GM21723 (cell line): ENCODE measurements around the gene SPDYE17.
"Not testable (repeated sequence)": the region's sequence is repeated elsewhere in the genome, so short reads cannot be mapped to it uniquely, and the experiment has no call there.

Experiments used
- ATAC-seq: cut with Tn5 transposase; IDR thresholded peaks from one replicate; pipeline ENCODE4 v1.9.1; 2021; ENCODE audit warnings: mild to moderate bottlenecking, moderate library complexity; ENCODE audit not compliant: unreplicated experiment

The SPDYE17 gene, protein sequence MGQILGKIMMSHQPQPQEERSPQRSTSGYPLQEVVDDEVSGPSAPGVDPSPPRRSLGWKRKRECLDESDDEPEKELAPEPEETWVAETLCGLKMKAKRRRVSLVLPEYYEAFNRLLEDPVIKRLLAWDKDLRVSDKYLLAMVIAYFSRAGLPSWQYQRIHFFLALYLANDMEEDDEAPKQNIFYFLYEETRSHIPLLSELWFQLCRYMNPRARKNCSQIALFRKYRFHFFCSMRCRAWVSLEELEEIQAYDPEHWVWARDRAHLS

DNA sequence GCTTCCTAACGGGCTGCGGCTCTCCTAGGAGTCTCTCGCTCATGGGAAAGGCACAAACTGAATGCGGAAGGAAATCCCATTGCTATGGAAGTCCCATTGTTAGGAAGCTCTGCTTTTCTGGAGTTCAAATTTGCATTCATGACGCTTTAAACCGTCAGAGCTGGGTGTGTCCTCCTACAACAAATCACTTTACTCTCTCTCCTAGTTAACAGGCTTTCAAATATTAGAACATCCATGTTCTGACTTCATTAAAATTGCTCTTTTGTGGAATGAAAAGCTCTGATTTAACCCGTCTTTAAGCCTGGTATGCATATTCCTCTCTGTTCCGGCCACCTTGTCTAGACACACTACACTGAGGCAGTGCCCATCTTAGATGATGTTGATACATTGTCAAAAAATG, at the start of gene SPDYE17:
Gene SPDYE17, minus strand, starts transcription at position 101 of the 400 bp plus-strand sequence. CDS start 1,791 bp downstream, outside the sequence.
- not testable (repeated sequence) for ATAC-seq

DNA sequence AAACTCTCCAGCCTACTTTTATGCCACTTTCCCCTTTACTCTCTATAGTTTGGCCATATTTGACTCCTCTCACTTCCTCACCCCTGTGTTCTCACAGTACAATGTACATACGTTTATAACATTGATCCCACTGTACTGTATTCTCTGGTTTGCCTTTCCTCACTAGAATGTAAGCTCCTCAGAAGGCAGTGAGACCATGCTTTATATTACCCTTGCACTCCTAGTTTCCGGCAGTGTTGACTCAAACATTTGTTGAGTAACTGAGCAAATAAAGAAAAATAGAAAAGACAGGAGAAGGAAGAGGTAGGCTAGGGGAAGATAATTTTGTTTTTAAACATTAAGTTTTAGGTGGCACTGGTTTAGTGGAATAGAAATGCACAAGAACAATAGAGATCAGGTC, 48.1 kb upstream of the SPDYE17 start:
- ATAC-seq = not testable (repeated sequence)

DNA sequence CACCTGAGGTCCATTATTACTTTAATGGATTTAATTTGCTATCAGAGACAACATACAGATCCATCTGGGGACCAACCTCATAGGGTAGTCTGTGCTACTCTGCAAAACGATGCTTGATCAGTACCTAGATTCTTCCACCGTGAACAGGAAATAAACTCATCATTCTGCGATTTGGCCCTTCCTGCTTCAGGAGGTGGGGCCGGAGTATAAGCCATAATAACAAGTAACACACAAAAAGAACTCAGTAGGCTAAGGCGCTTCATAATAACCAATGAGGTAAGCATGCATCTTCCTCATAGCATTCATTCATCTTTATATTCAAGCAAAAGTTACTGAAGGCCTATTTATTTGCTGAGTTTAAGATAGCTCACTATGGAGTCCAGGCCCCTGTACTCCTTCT, 47.5 kb upstream of the SPDYE17 start:
- not testable (repeated sequence) for ATAC-seq

DNA sequence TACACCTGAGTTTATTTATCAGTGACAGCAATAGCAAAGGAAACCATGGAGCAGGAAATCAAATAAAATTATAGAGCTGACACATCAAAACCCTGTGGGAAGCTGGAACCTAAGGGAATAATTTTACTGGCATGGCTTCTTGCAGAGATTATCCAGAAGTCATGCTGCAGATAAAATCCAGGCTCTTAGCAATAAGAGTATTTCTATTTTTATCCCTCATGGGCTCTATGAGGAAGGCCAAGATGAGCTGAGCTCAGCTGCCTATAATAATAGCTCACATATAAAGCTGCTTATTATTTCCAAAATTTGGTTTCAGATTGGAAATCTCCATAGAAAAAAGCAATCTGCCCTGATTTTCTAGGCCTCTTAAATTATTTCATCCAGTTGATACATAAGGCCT, 47.0 kb upstream of the SPDYE17 start:
- ATAC-seq = not testable (repeated sequence)

DNA sequence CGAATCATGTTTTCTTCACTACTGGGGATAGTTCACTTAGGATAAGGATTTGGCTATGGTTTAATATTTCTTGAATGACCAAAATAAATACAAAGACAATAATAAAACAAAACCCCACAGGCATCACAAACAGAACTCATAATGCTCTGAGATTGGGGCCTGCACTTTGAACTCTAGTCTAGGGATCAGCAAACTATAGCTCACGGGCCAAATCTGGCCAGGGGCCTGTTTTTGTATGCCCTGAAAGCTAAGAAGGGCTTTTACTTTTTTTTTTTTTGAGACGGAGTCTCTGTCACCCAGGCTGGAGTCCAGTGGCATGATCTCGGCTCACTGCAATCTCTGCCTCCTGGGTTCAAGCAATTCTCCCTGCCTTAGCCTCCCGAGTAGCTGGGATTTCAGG, 44.9 kb upstream of the SPDYE17 start:
- ATAC-seq = not testable (repeated sequence)

DNA sequence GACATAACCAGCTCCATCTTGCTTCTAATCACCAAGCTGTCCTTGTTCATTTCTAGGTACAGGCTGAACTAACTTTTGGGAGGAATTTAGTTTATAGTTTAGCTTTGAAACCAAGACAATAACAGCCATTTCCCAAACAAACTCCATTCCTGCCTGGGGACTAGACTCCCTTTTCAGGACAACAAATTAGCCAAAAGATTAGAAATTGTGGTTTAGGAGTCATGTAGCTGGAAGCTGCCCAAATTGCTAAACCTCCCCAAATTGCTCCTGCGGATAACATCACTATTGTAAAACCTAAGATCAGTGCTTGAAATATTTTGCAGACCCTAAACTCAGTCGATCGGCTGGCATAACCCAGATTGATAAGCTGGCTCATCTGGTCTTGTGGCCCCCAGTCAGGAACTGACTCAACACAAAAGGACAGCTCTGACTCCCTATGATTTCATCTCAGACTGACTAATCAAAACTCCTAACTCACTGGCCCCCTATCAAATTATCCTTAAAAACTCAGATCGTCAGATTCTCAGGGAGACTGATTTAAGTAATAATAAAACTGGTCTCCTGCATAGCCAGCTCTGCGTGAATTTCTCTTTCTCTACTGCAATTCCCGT, 42.7 kb upstream of the SPDYE17 start:
- ATAC-seq = not testable (repeated sequence)

DNA sequence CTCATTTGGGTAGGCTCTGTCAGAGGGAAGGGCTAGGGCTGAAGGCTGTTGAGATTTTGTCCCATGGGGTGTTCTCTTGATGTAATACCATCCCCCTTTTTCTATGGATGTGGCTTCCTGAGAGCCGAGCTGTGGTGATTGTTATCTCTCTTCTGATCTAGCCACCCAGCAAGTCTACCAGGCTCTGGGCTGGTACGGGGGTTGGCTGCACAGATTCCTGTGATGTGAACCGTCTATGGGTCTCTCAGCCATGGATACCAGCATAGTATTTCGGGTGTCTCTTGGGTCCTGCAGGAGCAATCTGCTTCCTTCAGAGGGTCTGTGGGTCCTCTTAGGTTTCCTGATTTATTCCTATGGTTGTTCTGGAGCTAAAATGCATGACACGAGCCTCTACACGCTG, 38.9 kb upstream of the SPDYE17 start:
- ATAC-seq = not testable (repeated sequence)

DNA sequence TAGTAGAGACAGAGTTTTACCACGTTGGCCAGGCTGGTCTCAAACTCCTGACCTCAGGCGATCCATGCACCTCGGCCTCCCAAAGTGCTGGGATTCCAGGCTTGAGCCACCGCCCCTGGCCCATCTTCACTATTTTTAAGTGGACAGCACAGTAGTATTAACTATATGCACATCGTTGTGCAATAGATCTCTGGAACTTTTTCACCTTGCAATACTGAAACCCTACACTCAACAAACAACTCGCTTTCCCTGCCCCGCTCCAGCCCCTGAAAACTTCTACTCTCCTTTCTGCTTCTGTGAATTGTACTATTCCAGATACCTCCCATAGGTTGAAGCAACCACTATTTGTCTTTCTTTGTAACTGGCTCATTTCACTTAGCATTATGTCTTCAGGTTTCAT, 33.7 kb upstream of the SPDYE17 start:
- not testable (repeated sequence) for ATAC-seq

DNA sequence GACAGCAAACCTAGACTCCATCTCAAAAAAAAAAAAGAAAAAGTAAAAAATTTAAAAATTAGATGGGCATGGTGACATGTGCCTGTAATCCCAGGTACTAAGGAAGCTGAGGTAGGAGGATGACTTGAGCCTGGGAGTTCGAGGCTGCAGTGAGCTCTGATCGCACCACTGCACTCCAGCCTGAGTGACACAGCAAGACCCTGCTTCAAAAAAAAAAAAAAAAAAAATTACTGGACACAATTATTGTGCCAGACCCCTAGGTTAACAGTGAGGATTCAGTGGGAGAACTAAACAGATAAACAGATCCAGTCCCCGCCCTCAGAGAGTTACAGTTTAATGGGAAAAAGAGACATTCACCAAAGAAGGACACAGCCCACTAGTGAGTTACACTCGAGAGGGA, 31.6 kb upstream of the SPDYE17 start:
- not testable (repeated sequence) for ATAC-seq

DNA sequence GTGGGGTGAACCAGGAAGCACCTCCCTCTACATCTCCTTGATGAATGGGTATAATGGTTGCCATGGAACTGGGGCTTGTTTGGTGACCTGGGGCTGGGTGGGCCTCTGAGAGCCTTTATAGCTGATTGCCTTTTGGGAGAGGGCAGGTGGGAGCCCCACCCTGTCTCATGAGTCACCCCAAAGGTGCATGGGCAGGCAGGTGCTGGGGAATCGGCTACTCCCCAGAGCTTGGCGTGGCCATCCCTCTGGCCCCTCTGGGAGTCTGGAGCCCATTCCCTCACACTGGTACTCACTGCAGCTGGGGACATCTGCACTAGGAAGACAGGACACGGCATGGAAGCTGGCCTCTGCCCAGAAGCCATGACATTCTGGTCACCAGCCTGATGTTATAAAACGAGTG, 30.4 kb upstream of the SPDYE17 start, which contains the start of gene SPDYE18:
Gene SPDYE18, minus strand, starts transcription at position 2 of the 400 bp plus-strand sequence. CDS start 2,046 bp downstream, outside the sequence.
- ATAC-seq = not testable (repeated sequence)

DNA sequence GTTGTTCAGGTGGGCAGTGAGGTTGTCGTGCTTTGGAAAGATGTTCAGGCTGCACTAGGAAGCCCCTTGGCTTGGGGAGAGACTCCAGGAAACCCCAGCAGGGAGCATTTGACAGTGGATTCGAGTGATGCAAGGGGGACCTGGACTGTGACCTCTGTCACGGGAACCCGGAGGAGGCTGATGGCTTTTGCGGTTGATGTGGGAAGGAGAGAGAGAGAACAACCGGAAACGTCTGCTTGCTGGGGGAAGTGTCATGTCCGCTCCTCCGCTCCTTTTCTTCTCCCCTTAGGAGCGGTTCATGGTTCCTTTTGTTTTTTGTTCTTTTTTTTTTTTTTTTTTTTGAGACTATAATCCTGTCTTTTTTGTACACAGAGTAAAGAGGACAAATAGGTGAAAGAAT, 5.8 kb downstream of the SPDYE17 start:
- not testable (repeated sequence) for ATAC-seq

DNA sequence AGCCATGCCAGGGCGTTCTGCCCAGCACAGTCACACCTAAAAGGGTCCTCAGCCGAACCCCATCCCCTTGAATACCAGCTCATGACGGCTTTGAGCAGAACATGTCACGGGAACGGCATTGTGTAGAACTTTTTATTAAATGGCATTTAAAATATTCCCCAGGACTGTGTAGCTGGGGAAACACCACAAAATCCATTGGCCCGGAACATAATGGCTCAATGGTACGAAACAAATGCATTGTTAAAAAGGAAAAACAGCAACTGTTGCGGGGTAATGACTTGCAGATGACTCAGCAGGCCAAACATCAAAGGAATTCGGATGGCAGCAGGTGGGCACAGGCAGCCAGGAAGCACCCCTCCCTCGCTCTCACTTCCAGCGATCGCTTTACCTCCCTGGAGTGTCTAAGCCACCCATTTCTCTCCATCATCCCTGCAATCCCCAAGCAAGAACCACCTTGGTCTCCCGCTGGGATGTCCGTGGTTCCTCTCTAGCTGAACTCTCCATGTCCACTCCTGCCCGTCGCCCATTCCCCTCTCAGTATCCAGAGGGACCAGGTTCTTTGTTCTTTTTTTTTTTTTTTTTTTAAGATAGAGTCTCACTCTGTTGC, 22.0 kb downstream of the SPDYE17 start:
- not testable (repeated sequence) for ATAC-seq

DNA sequence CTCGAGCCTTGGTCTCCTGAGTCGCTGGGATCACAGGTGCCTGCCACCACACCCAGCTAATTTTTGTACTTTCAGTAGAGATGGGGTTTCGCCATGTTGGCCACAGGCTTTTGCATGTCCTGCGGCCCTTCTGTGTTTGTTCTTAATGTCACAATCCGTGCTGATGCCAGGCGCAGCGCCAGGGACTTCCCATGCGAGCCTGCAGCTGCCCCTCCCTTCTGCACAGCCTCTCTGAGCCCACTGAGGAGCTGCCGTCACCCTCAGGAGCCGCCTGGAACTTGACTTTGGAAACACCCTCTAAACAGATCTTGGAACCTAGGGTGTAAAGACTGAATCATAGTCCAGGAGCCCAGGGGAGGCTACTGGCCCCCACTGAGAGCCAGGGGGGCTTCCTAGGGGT, 24.2 kb downstream of the SPDYE17 start:
- not testable (repeated sequence) for ATAC-seq

DNA sequence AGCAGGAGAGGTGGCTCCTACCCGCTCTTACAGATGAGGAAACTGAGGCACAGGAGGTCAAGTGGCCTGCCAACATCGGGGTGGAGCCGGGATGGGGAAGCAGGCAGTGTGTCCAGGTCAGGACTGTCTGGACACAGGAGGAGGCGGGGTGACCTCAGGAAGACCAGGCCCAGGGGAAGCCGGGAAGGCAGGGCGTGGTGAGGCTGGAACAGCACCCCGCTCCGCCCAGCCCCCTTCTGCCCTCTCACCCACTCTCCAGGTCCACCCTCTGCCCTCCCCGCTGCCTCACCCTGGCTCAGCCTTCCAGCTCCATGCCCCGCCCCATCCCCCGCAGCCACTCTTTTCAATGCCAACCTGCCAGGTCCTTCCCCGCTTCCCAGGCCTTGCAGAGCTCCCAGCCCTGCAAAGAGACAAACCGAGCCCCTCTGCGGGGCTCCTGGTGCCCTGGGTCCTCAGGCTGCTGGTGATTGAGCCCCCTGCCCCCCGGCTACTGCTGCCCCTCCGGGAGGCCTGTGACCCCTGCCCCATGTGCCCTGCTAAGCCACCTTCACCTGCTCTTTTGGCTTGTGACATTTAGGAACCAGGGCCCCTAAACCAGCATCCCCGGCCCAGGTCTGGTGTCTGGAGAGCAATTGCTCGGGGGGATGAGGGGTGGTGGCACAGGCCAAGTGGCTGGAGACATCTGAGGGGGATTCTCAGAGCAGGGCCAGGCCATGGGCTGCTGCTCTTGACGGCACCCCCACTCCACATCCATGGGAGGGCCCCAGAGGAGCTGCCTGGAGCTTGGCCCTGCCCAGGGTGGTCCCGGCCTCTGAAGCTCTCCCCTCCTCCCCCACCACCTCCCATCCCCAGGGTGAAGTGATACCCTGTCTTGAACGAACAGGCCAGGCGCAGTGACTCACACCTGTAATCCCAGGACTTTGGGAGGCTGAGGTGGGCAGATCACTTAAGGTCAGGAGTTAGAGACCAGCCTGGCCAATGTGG, 25.7 kb downstream of the SPDYE17 start:
- not testable (repeated sequence) for ATAC-seq

DNA sequence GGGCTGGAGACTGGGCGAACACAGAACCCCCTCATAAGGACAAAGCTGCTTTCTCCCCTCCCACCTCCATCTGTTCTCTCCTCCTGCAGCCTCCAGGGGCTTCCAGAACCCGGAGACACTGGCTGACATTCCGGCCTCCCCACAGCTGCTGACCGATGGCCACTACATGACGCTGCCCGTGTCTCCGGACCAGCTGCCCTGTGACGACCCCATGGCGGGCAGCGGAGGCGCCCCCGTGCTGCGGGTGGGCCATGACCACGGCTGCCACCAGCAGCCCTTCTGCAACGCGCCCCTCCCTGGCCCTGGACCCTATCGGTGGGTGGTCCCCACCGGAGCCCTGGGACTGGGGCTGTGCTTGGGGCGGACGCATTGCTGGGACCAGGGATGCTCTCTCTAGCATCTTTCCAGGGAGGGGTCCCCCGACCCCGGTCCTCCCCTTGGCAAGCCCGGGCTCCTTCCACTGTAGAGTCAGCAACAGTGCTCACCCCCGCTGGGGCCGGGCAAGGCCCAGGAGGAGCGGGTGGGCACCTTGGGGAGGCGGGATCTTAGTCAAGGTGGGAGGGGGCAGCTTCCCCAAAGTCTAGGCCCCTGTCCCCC, 26.6 kb downstream of the SPDYE17 start:
- ATAC-seq = not testable (repeated sequence)

DNA sequence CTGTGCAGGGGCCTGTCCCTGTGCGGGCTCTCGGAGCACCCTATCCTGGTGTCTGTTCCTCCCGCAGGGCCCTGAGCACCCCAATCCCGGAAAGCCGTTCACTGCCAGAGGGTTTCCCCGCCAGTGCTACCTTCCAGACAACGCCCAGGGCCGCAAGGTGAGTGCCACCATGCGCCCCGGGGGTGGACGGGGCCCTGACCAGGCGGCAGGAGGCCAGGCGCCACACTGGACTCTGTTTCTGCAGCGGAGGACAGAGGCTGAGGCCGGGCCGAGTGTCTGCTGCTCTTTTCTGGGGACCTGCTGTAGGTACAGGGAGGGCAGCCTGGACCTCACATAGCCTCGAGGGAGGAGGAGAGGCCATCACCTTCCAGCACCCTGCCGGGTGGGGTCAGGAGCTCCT, 28.0 kb downstream of the SPDYE17 start:
- ATAC-seq = not testable (repeated sequence)

DNA sequence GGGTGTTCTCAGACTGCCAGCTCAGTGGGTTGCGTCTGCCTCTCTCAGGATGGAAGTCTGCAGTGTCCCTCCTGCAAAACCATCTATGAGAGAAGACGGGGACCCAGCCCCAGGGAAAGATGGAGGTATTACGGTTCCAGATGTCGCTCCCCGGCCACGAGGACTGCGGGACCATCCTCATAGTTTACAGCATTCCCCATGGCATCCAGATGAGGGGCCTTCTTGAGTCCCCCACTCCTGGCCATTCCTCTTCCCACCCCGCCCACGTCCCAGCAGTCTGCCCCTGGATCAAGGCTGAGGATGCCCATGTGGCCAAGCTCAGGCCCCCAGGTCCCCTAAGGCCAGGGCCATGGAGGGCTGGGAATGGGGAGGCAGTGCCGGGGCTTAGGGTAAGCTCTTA, 28.9 kb downstream of the SPDYE17 start:
- not testable (repeated sequence) for ATAC-seq

DNA sequence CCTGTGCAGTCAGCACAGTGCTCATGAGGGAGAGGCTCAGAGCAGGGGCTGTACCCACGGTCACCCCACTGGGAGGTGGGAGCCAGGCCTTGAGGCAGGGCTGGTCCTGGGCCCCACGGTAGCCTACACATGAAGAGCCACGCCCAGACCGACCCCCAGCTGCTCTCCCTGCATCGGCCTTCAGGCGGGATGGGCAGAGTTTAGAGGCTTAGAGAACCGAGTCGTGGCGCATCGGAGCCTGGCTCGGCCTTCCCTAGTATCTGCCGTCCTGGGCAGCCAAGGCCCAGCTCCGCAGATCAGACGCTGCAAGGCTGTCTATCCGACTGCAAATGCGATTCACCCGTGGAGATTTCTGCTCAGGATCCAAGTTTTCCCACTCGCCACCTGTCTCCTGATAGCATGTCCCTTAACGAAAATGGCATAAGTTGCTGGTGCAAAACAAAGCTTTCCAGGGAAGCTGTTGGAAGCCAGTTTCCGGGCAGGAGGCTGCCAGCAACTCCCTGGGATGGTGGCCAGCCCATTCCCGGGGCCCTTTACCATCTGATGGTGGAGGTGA, 29.4 kb downstream of the SPDYE17 start:
- ATAC-seq = not testable (repeated sequence)

DNA sequence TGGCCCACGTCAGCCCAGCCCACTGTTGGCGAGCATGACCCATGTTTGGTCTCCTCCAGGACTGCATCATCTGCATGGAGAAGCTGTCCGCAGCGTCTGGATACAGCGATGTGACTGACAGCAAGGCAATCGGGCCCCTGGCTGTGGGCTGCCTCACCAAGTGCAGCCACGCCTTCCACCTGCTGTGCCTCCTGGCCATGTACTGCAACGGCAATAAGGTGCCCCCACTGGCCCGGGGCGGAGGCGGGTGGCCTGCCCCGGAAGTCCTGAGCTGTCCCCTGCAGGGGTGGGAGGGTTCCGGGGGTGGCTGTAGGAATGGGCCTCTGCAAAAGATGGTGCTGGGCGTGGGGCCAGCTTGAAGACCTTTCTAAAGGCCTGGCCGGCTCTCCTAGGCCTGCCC, 30.1 kb downstream of the SPDYE17 start:
- not testable (repeated sequence) for ATAC-seq
